HL-60/S4 (cell line): ENCODE measurements around the gene ODAD3.
"Not testable (repeated sequence)": the region's sequence is repeated elsewhere in the genome, so short reads cannot be mapped to it uniquely, and the experiment has no call there.

Experiments used
- in situ Hi-C: fragments of 300-500 bp; cut with MboI; formaldehyde crosslinking; loops from 2 replicates; pipeline ENCODE4 v1.14.3; 2022; ENCODE audit warnings: low sequenced_read_pairs

ODAD3 gene

GRCh38 chr19:11406703-11407236 lies 28.2 kb downstream of the ODAD3 start:
- in situ Hi-C loops, result not testable (repeated sequence)

- in situ Hi-C loops, result no loop called here
Observed at GRCh38 chr19:11405846-11406643, 28.9 kb downstream of the ODAD3 start.

- in situ Hi-C loops, result no loop called here
Observed at GRCh38 chr19:11404588-11405222, 30.2 kb downstream of the ODAD3 start.

- in situ Hi-C loops, result no loop called here
Observed at GRCh38 chr19:11401808-11402543, 32.9 kb downstream of the ODAD3 start.

GRCh38 chr19:11400798-11401197 lies 34.1 kb downstream of the ODAD3 start:
- in situ Hi-C loops, result no loop called here

GRCh38 chr19:11399667-11400066 lies 35.3 kb downstream of the ODAD3 start:
- in situ Hi-C loops, result no loop called here

- in situ Hi-C loops, result no loop called here
Observed at GRCh38 chr19:11397089-11397610, 37.8 kb downstream of the ODAD3 start.

- in situ Hi-C loops, result no loop called here
Observed at GRCh38 chr19:11390933-11391680, 43.8 kb downstream of the ODAD3 start.

GRCh38 chr19:11390359-11390758 lies 44.6 kb downstream of the ODAD3 start:
- in situ Hi-C loops, result no loop called here

- in situ Hi-C loops, result no loop called here
Observed at GRCh38 chr19:11387162-11388034, 47.5 kb downstream of the ODAD3 start.

- in situ Hi-C loops, result no loop called here
Observed at GRCh38 chr19:11384778-11385129, 50.2 kb downstream of the ODAD3 start.

GRCh38 chr19:11383706-11384048 lies 51.2 kb downstream of the ODAD3 start:
- in situ Hi-C loops, result no loop called here

GRCh38 chr19:11382898-11383705 lies 51.8 kb downstream of the ODAD3 start:
- in situ Hi-C loops, result no loop called here

- in situ Hi-C loops, result no loop called here
Observed at GRCh38 chr19:11380653-11381537, 54.0 kb downstream of the ODAD3 start.

- in situ Hi-C loops, result no loop called here
Observed at GRCh38 chr19:11379857-11380350, 55.0 kb downstream of the ODAD3 start.

- in situ Hi-C loops, result not testable (repeated sequence)
Observed at GRCh38 chr19:11379269-11379845, 55.6 kb downstream of the ODAD3 start.
